PC-9 (cell line): ENCODE data around the gene POLRMT. TPM values are rescaled to one million over a fixed set of nuclear protein-coding genes. Genes with fewer than 3 reads are reported as not detected.
A peak's percentile ranks its signal among the peaks of the same experiment; 100 is the strongest.

Experiments used
- BruUV-seq: library from RNA; stranded (reverse); fragments of 400-500 nt; replicated peaks from 2 replicates; lab custom pipeline; 2021; lab: Mats Ljungman, UMichigan
- CTCF ChIA-PET: fragments of 300-600 bp; sonication (Branson Sonifier 250); formaldehyde crosslinking; loops from one replicate; lab custom pipeline; 2022; ENCODE audit warnings: antibody characterized with exemption; lab: Charles Lee
- POLR2A ChIA-PET: fragments of 300-600 bp; sonication (Branson Sonifier 250); formaldehyde crosslinking; loops from one replicate; lab custom pipeline; 2022; ENCODE audit warnings: antibody characterized with exemption; ENCODE audit not compliant: unreplicated experiment; lab: Charles Lee
- DNase-seq, 2 experiments: peaks; one replicate each; pipeline versions ENCODE4 v3.0.0 to v3.0.0-alpha.2; 2015 to 2022; ENCODE audit warnings: mixed read lengths in 1 of 2
- H2AFZ ChIP-seq: fragments of 200-600 bp; sonication (generic); 2 replicates; pipeline ENCODE4 v1.8.1; 2017; ENCODE audit warnings: antibody characterized with exemption
- H3F3A ChIP-seq: fragments of 200-600 bp; sonication (generic); 2 replicates; pipeline ENCODE4 v1.8.1; 2017; ENCODE audit warnings: antibody characterized with exemption, mild to moderate bottlenecking, low read depth; ENCODE audit not compliant: insufficient read depth
- H3K27ac ChIP-seq: fragments of 200-600 bp; sonication (generic); 2 replicates; pipeline ENCODE4 v1.6.1; 2016; ENCODE audit warnings: mixed run types
- H3K27me3 ChIP-seq: fragments of 200-600 bp; sonication (generic); 2 replicates; pipeline ENCODE4 v1.6.1; 2016; ENCODE audit warnings: low read depth, mixed run types; ENCODE audit not compliant: insufficient read depth
- H3K36me3 ChIP-seq: fragments of 200-600 bp; sonication (generic); 2 replicates; pipeline ENCODE4 v1.6.1; 2016; ENCODE audit warnings: low read depth, mixed run types
- H3K4me1 ChIP-seq: fragments of 200-600 bp; sonication (generic); replicated peaks from 2 replicates; pipeline ENCODE4 v1.6.1; 2016; ENCODE audit warnings: mixed run types; ENCODE audit not compliant: insufficient read depth
- H3K4me2 ChIP-seq: fragments of 200-600 bp; sonication (generic); 2 replicates; pipeline ENCODE4 v1.6.1; 2017; ENCODE audit warnings: mixed run types
- H3K4me3 ChIP-seq: fragments of 200-600 bp; sonication (generic); 2 replicates; pipeline ENCODE4 v1.6.1; 2016; ENCODE audit warnings: mixed run types
- H3K79me2 ChIP-seq: fragments of 200-600 bp; sonication (generic); 2 replicates; pipeline ENCODE4 v1.6.1; 2017; ENCODE audit warnings: low read depth, mixed run types
- H3K9me2 ChIP-seq: fragments of 200-600 bp; sonication (generic); 2 replicates; pipeline ENCODE4 v1.8.1; 2017; ENCODE audit warnings: mild to moderate bottlenecking; ENCODE audit not compliant: insufficient read depth
- H3K9me3 ChIP-seq: fragments of 200-600 bp; sonication (generic); 2 replicates; pipeline ENCODE4 v1.8.1; 2016; ENCODE audit warnings: low read depth; ENCODE audit not compliant: insufficient read depth
- H4K20me1 ChIP-seq: fragments of 200-600 bp; sonication (generic); 2 replicates; pipeline ENCODE4 v1.8.1; 2017; ENCODE audit not compliant: insufficient read depth
- CTCF ChIP-seq: fragments of 200-600 bp; sonication (generic); conservative IDR thresholded peaks from 2 replicates; pipeline ENCODE4 v1.6.1; 2017; ENCODE audit warnings: mixed run types, antibody characterized with exemption, mild to moderate bottlenecking, moderate library complexity
- EZH2 ChIP-seq: fragments of 200-600 bp; sonication (generic); IDR thresholded peaks from 2 replicates; pipeline ENCODE4 v1.8.0; 2017; ENCODE audit warnings: antibody characterized with exemption, low read depth
- intact Hi-C: fragments of 100-400 bp; cut with micrococcal nuclease; formaldehyde crosslinking; loops from one replicate; pipeline ENCODE4 v1.10.0; 2022; ENCODE audit not compliant: unreplicated experiment
- total RNA-seq: library from RNA; stranded (reverse); gene quantifications from 2 replicates; pipeline ENCODE4 v1.2.3, GENCODE V29; 2021

The POLRMT gene
- total RNA-seq, 1 experiment from 2014 or later = 46.4 TPM

- BruUV-seq = no TSS peak
- no peaks in the 10 kb centered on the region for H3K36me3 ChIP-seq
- no peaks in the 10 kb centered on the region for H3K9me3 ChIP-seq
- intact Hi-C loops = no loop called here
- H3K9me2 ChIP-seq = no peaks in the 10 kb centered on the region
- TF ChIP-seq CTCF (no peak), EZH2 (no peak)
- 0 out of 2 replicates have a peak overlapping the region, but pooled peaks have one; percentile 78 for H2AFZ ChIP-seq
- peaks cover 25% of the 10 kb centered on the region for H3F3A ChIP-seq
- H3K4me3 ChIP-seq = peak overlapping the region; percentile 56; the same call in 1 of the 2 replicates
- ChIA-PET POLR2A (no interaction called here), CTCF (no interaction called here)
- no peak for DNase-seq
- H3K27me3 ChIP-seq = no peaks in the 10 kb centered on the region
- peak overlapping the region; percentile 73 for H3K4me2 ChIP-seq
- H3K27ac ChIP-seq = peak overlapping the region; percentile 67
- no peaks in the 10 kb centered on the region for H4K20me1 ChIP-seq
- peaks cover 30% of the 10 kb centered on the region for H3K4me1 ChIP-seq
- peaks cover 19% of the 10 kb centered on the region for H3K79me2 ChIP-seq
Measured at GRCh38 chr19:681029-682019, 48.0 kb upstream of the POLRMT start.

- H3K27ac ChIP-seq = peak overlapping the region; percentile 67
- intact Hi-C loops = no loop called here
- ChIA-PET POLR2A (no interaction called here), CTCF (no interaction called here)
- no peaks in the 10 kb centered on the region for H4K20me1 ChIP-seq
- no peaks in the 10 kb centered on the region for H3K9me3 ChIP-seq
- peaks cover 29% of the 10 kb centered on the region for H3F3A ChIP-seq
- no peaks in the 10 kb centered on the region for H3K27me3 ChIP-seq
- DNase-seq = peak; percentile 94 to 98
- H3K4me3 ChIP-seq = peak overlapping the region; percentile 75
- H3K9me2 ChIP-seq = no peaks in the 10 kb centered on the region
- H3K4me2 ChIP-seq = peak overlapping the region; percentile 95
- peaks cover 30% of the 10 kb centered on the region for H3K4me1 ChIP-seq
- TF ChIP-seq EZH2 (no peak), CTCF (no peak; the same call in 1 of the 2 replicates)
- BruUV-seq = no TSS peak
- H3K79me2 ChIP-seq = peaks cover 19% of the 10 kb centered on the region
- peak overlapping the region; percentile 78; the same call in 1 of the 2 replicates for H2AFZ ChIP-seq
- H3K36me3 ChIP-seq = no peaks in the 10 kb centered on the region
Measured at GRCh38 chr19:680287-681028, 47.1 kb upstream of the POLRMT start.
